CD4-positive, alpha-beta memory T cell (primary cell): ENCODE measurements around the gene HAO1. TPM values are rescaled to one million over a fixed set of nuclear protein-coding genes. Genes with fewer than 3 reads are reported as not detected.

Source experiments
- CTCF ChIA-PET: fragments of 350-600 bp; sonication (Branson Sonifier 250); formaldehyde crosslinking; loops from one replicate; lab custom pipeline; 2021; ENCODE audit warnings: inconsistent platforms; ENCODE audit not compliant: partially characterized antibody; lab: Charles Lee
- POLR2A ChIA-PET: fragments of 350-600 bp; sonication (Branson Sonifier 250); formaldehyde crosslinking; loops from one replicate; lab custom pipeline; 2021; ENCODE audit not compliant: partially characterized antibody; lab: Charles Lee
- DNase-seq, 5 donors: peaks; one replicate each; pipeline versions ENCODE4 v3.0.0 to v3.0.0-alpha.2; 2020 to 2022; ENCODE audit warnings: mixed read lengths in 1 of 5
- H3K27ac ChIP-seq: one replicate; pipeline ENCODE4 v1.7.0; 2013; ENCODE audit warnings: low read depth, low read length
- H3K27me3 ChIP-seq: 2 replicates; pipeline ENCODE4 v1.7.0; 2013; ENCODE audit warnings: mild to moderate bottlenecking, low read length, moderate library complexity; ENCODE audit not compliant: insufficient read depth
- H3K36me3 ChIP-seq: 2 replicates; pipeline ENCODE4 v1.7.0; 2013; ENCODE audit warnings: mild to moderate bottlenecking, low read length, moderate library complexity; ENCODE audit not compliant: insufficient read depth
- H3K4me1 ChIP-seq: 2 replicates; pipeline ENCODE4 v1.7.0; 2013; ENCODE audit warnings: mild to moderate bottlenecking, low read length, moderate library complexity; ENCODE audit not compliant: insufficient read depth
- H3K4me3 ChIP-seq, 2 donors: one replicate each; pipeline ENCODE4 v1.7.0; 2013; ENCODE audit warnings: low read length in 2 of 2, mild to moderate bottlenecking in 1 of 2
- H3K9me3 ChIP-seq, 2 donors: one replicate each; pipeline ENCODE4 v1.7.0; 2013; ENCODE audit warnings: low read length in 2 of 2, control low read depth in 1 of 2; ENCODE audit not compliant: control insufficient read depth in 1 of 2
- H3K27ac Mint-ChIP-seq, 7 donors: one replicate each; pipeline ENCODE4 v1.8.0; 2020 to 2021; ENCODE audit warnings: mixed read lengths in 7 of 7, mild to moderate bottlenecking in 6 of 7, inconsistent platforms in 3 of 7, moderate library complexity in 3 of 7
- H3K27me3 Mint-ChIP-seq, 2 donors: one replicate each; pipeline ENCODE4 v1.8.0; 2020 to 2021; ENCODE audit warnings: mixed read lengths in 2 of 2
- H3K36me3 Mint-ChIP-seq, 2 donors: one replicate each; pipeline ENCODE4 v1.8.0; 2020 to 2021; ENCODE audit warnings: mixed read lengths in 2 of 2, inconsistent platforms in 1 of 2, mild to moderate bottlenecking in 1 of 2
- H3K4me1 Mint-ChIP-seq, 4 donors: one replicate each; pipeline ENCODE4 v1.8.0; 2020 to 2021; ENCODE audit warnings: mixed read lengths in 4 of 4, mild to moderate bottlenecking in 1 of 4
- H3K4me3 Mint-ChIP-seq, 8 donors: one replicate each; pipeline ENCODE4 v1.8.0; 2020 to 2021; ENCODE audit warnings: mixed read lengths in 8 of 8, mild to moderate bottlenecking in 7 of 8, moderate library complexity in 6 of 8, inconsistent platforms in 3 of 8
- H3K9me3 Mint-ChIP-seq, 8 donors: one replicate each; pipeline ENCODE4 v1.8.0; 2020 to 2021; ENCODE audit warnings: mixed read lengths in 8 of 8, mild to moderate bottlenecking in 5 of 8, inconsistent platforms in 3 of 8, moderate library complexity in 1 of 8
- intact Hi-C: fragments of 100-400 bp; cut with micrococcal nuclease; formaldehyde crosslinking; loops from one replicate; pipeline ENCODE4 v1.15.1; 2023
- polyA plus RNA-seq, 2 donors: library from polyadenylated mRNA; unstranded; fragments of 300-500 nt; fragmentation: Illumina TruSeq; gene quantifications; one replicate each; pipeline ENCODE4 v1.2.3, GENCODE V29; 2021
- total RNA-seq, 2 experiments: library from RNA; stranded (reverse); gene quantifications; one replicate each; pipeline ENCODE4 v1.2.3, GENCODE V29; 2021

Gene HAO1
- total and polyA plus RNA-seq, 4 experiments from 2014 or later = not detected

DNA sequence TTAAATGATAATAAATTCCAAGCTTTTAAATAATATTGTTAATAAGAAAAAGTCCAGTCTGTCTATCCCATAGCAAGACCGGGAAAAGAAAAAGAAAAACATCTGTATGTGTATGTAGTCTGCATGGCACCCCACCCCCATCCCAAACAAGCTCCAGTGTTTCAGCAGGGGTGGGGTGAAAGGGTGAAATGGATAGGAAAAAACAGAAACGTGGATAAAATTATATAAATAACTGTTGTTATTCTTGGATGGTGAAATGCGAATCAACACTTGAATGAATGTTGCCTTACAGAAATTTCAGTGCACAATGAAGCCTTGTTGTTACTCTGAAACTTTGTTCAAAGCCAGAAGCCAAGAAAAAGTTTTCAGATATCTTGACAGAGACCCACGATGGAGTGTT is 31.4 kb downstream of the HAO1 start:
- Mint-ChIP-seq H3K4me3 (no peak overlapping the region), H3K9me3 (no peaks in the 10 kb centered on the region), H3K36me3 (no peaks in the 10 kb centered on the region), H3K4me1 (no peaks in the 10 kb centered on the region), H3K27ac (no peak overlapping the region), H3K27me3 (peaks cover 0 to 3% of the 10 kb centered on the region in 2 donors)
- CTCF ChIA-PET = no interaction called here
- intact Hi-C loops = no loop called here
- no peak for DNase-seq
- Histone ChIP-seq H3K4me3 (no peak overlapping the region), H3K27me3 (no peaks in the 10 kb centered on the region), H3K9me3 (no peaks in the 10 kb centered on the region), H3K36me3 (no peaks in the 10 kb centered on the region), H3K4me1 (no peaks in the 10 kb centered on the region), H3K27ac (no peak overlapping the region)
- POLR2A ChIA-PET = no interaction called here

DNA sequence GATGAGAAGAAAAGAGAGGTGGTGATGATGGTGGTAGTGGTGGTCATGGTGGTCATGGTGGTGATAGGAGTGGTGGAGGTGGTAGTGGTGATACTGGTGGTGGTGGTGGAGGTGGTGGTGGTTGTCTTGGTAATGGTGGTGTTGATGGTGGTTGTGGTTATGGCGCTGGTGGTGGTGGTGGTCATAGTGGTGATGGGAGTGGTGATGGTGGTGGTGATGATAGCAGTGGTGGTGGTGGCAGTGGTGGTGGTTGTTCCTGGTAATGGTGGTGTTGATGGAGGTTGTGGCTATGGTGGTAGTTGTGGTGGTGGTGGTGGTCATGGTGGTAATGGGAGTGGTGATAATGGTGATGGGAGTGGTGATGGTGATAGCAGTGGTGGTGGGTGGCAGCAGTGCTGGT is 36.8 kb downstream of the HAO1 start:
- no peak overlapping the region for H3K4me3 ChIP-seq
- no peaks in the 10 kb centered on the region for H3K27me3 ChIP-seq
- Mint-ChIP-seq H3K36me3 (no peaks in the 10 kb centered on the region), H3K9me3 (peaks cover 0 to 2% (median 0%) of the 10 kb centered on the region in 8 donors), H3K27ac (no peak overlapping the region), H3K4me3 (no peak overlapping the region), H3K27me3 (peaks cover 0 to 3% of the 10 kb centered on the region in 2 donors), H3K4me1 (no peaks in the 10 kb centered on the region)
- no peaks in the 10 kb centered on the region for H3K4me1 ChIP-seq
- DNase-seq = no peak
- H3K27ac ChIP-seq = no peak overlapping the region
- POLR2A ChIA-PET = no interaction called here
- intact Hi-C loops = no loop called here
- no peaks in the 10 kb centered on the region for H3K36me3 ChIP-seq
- H3K9me3 ChIP-seq = no peaks in the 10 kb centered on the region
- CTCF ChIA-PET = no interaction called here

GRCh38 chr20:7902879-7903278 is 37.4 kb downstream of the HAO1 start:
- H3K9me3 Mint-ChIP-seq = peaks cover 0 to 2% (median 0%) of the 10 kb centered on the region in 8 donors
- no peak for DNase-seq
- CTCF ChIA-PET = no interaction called here
- no peak overlapping the region for H3K27ac ChIP-seq
- intact Hi-C loops = no loop called here
- H3K9me3 ChIP-seq = no peaks in the 10 kb centered on the region
- H3K4me3 Mint-ChIP-seq = no peak overlapping the region
- H3K36me3 ChIP-seq = no peaks in the 10 kb centered on the region
- H3K4me1 ChIP-seq = no peaks in the 10 kb centered on the region
- peaks cover 0 to 8% of the 10 kb centered on the region in 2 donors for H3K27me3 Mint-ChIP-seq
- POLR2A ChIA-PET = no interaction called here
- H3K27me3 ChIP-seq = no peaks in the 10 kb centered on the region
- no peak overlapping the region for H3K4me3 ChIP-seq
- H3K4me1 Mint-ChIP-seq = no peaks in the 10 kb centered on the region
- H3K36me3 Mint-ChIP-seq = no peaks in the 10 kb centered on the region
- H3K27ac Mint-ChIP-seq = no peak overlapping the region

GRCh38 chr20:7897781-7898364 is 42.4 kb downstream of the HAO1 start:
- H3K4me3 ChIP-seq = no peak overlapping the region
- H3K27ac Mint-ChIP-seq = no peak overlapping the region
- no peaks in the 10 kb centered on the region for H3K36me3 Mint-ChIP-seq
- intact Hi-C loops = no loop called here
- ChIA-PET CTCF (no interaction called here), POLR2A (no interaction called here)
- H3K27me3 Mint-ChIP-seq = peaks cover 6 to 12% of the 10 kb centered on the region in 2 donors
- no peak for DNase-seq
- no peaks in the 10 kb centered on the region for H3K4me1 Mint-ChIP-seq
- H3K4me3 Mint-ChIP-seq = no peak overlapping the region
- no peaks in the 10 kb centered on the region for H3K27me3 ChIP-seq
- no peaks in the 10 kb centered on the region for H3K36me3 ChIP-seq
- H3K27ac ChIP-seq = no peak overlapping the region
- H3K9me3 Mint-ChIP-seq = peaks cover 0 to 4% (median 0%) of the 10 kb centered on the region in 8 donors
- no peaks in the 10 kb centered on the region for H3K9me3 ChIP-seq
- H3K4me1 ChIP-seq = no peaks in the 10 kb centered on the region

GRCh38 chr20:7893014-7893730 is 47.1 kb downstream of the HAO1 start:
- Mint-ChIP-seq H3K4me1 (no peaks in the 10 kb centered on the region), H3K9me3 (peaks cover 0 to 5% (median 0%) of the 10 kb centered on the region in 8 donors), H3K4me3 (no peak overlapping the region), H3K36me3 (no peaks in the 10 kb centered on the region), H3K27ac (no peak overlapping the region), H3K27me3 (peaks cover 7 to 10% of the 10 kb centered on the region in 2 donors)
- H3K4me3 ChIP-seq = no peak overlapping the region
- CTCF ChIA-PET = no interaction called here
- POLR2A ChIA-PET = no interaction called here
- H3K9me3 ChIP-seq = no peaks in the 10 kb centered on the region
- DNase-seq = no peak
- intact Hi-C loops = no loop called here
- H3K27me3 ChIP-seq = no peaks in the 10 kb centered on the region
- H3K27ac ChIP-seq = no peak overlapping the region
- no peaks in the 10 kb centered on the region for H3K36me3 ChIP-seq
- H3K4me1 ChIP-seq = no peaks in the 10 kb centered on the region

- H3K4me3 Mint-ChIP-seq = no peak overlapping the region
- Histone ChIP-seq H3K9me3 (no peaks in the 10 kb centered on the region), H3K4me1 (no peaks in the 10 kb centered on the region), H3K27me3 (no peaks in the 10 kb centered on the region), H3K27ac (no peak overlapping the region), H3K4me3 (no peak overlapping the region), H3K36me3 (no peaks in the 10 kb centered on the region)
- no peak overlapping the region for H3K27ac Mint-ChIP-seq
- peaks cover 4 to 7% of the 10 kb centered on the region in 2 donors for H3K27me3 Mint-ChIP-seq
- CTCF ChIA-PET = no interaction called here
- H3K4me1 Mint-ChIP-seq = no peaks in the 10 kb centered on the region
- H3K36me3 Mint-ChIP-seq = no peaks in the 10 kb centered on the region
- intact Hi-C loops = no loop called here
- POLR2A ChIA-PET = no interaction called here
- H3K9me3 Mint-ChIP-seq = peaks cover 0 to 5% (median 0%) of the 10 kb centered on the region in 8 donors
- DNase-seq = no peak
Observed at GRCh38 chr20:7891705-7892104, 48.6 kb downstream of the HAO1 start.

DNA sequence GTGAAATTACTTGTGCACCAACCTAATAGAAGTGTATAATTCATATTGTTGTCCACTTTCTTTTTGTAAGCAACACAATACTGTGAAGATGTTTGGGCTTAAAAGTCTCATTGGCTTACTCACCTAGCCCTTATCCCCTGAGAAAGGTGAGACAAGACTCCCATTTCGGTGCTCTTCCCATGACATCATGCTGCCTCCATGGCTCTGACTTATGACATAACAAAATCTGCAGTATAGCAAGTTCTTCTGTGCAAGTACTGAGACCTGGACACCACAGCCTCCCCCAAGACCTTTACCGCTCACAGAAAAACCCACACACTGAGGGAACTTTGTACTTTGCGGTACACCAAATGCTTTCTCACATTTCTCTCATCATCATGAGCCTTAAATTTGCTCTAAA is 50.5 kb downstream of the HAO1 start:
- H3K27me3 ChIP-seq = no peaks in the 10 kb centered on the region
- Mint-ChIP-seq H3K36me3 (no peaks in the 10 kb centered on the region), H3K27me3 (peaks cover 3 to 7% of the 10 kb centered on the region in 2 donors), H3K9me3 (peaks cover 0 to 5% (median 0%) of the 10 kb centered on the region in 8 donors), H3K4me1 (no peaks in the 10 kb centered on the region), H3K4me3 (no peak overlapping the region), H3K27ac (no peak overlapping the region)
- intact Hi-C loops = no loop called here
- no peaks in the 10 kb centered on the region for H3K9me3 ChIP-seq
- no peaks in the 10 kb centered on the region for H3K36me3 ChIP-seq
- no peak overlapping the region for H3K4me3 ChIP-seq
- ChIA-PET CTCF (no interaction called here), POLR2A (no interaction called here)
- no peak overlapping the region for H3K27ac ChIP-seq
- no peaks in the 10 kb centered on the region for H3K4me1 ChIP-seq
- no peak for DNase-seq
